Adrenal gland (tissue), 12 donors: ENCODE data around the gene WFS1. TPM values are rescaled to one million over a fixed set of nuclear protein-coding genes. Genes with fewer than 3 reads are reported as not detected.

Experiments
- DNase-seq, 7 donors: peaks; one replicate each; pipeline ENCODE4 v3.0.0-alpha.2; 2019 to 2020
- H3K27ac ChIP-seq, 5 donors: fragments of 200-600 bp; sonication (generic) in 4 of 5; 1 replicate in 3 of 5; 2 replicates in 2 of 5; pipeline versions ENCODE4 v1.5.1 to v1.8.0; 2016 to 2020; ENCODE audit warnings: mild to moderate bottlenecking in 1 of 5
- H3K27me3 ChIP-seq: fragments of 200-600 bp; 2 replicates; pipeline ENCODE4 v1.8.0; 2021
- H3K36me3 ChIP-seq, 2 donors: fragments of 200-600 bp; replicated peaks in 1 of 2; 1 replicate in 1 of 2; 2 replicates in 1 of 2; pipeline versions ENCODE4 v1.5.1 to v1.8.0; 2018 to 2022
- H3K4me1 ChIP-seq, 2 donors: fragments of 200-600 bp; replicated peaks in 1 of 2; 1 replicate in 1 of 2; 2 replicates in 1 of 2; pipeline versions ENCODE4 v1.5.1 to v1.8.0; 2018 to 2021
- H3K4me3 ChIP-seq, 4 donors: fragments of 200-600 bp; sonication (generic) in 3 of 4; one replicate each; pipeline ENCODE4 v1.5.1; 2016 to 2018
- H3K9me3 ChIP-seq, 3 donors: fragments of 200-600 bp; sonication (generic) in 1 of 3; replicated peaks in 1 of 3; 1 replicate in 2 of 3; 2 replicates in 1 of 3; pipeline versions ENCODE4 v1.5.1 to v1.8.0; 2016 to 2021
- POLR2A ChIP-seq, 2 donors: fragments of 450-650 bp; IDR thresholded peaks; one replicate each; pipeline ENCODE4 v1.6.1; 2017; ENCODE audit warnings: antibody characterized with exemption in 2 of 2, mild to moderate bottlenecking in 2 of 2, moderate library complexity in 1 of 2
- WGBS, 4 donors: extraction: QIAGEN DNeasy Blood & Tissue Kit in 2 of 4; methylation state at CpG; one replicate each; pipeline versions ENCODE4 v1.1.5 to v1.1.7; 2013 to 2017; 5-methylcytosine and 5-hydroxymethylcytosine counted together
- intact Hi-C, 2 donors: fragments of 100-400 bp; cut with DNase I; formaldehyde crosslinking; loops; one replicate each; pipeline versions ENCODE4 v1.14.1 to v1.15.0; 2022 to 2023
- polyA plus RNA-seq, 3 donors: library from polyadenylated mRNA; stranded (reverse); fragments of 200-250 nt in 2 of 3; fragments of 350-450 nt in 1 of 3; fragmentation: Illumina TruSeq in 1 of 3; extraction: RNeasy Lipid Tissue Mini Kit (QIAGEN cat#74804) in 1 of 3; gene quantifications; one replicate each; pipeline ENCODE4 v1.2.3, GENCODE V29; 2013 to 2014
- total RNA-seq, 9 donors: library from RNA; depleted of rRNA in 4 of 9; stranded (reverse); fragments of >200 nt in 4 of 9; fragments of 120-200 nt in 1 of 9; fragmentation: NEBNext Ultra II Directional in 1 of 9; extraction: Animal tissue kit (Norgen Biotek cat#: 25700) in 1 of 9; gene quantifications; one replicate each; pipeline versions ENCODE4 v1.1.0 to v1.2.4, GENCODE V29; 2013 to 2023
- TF ChIP-seq, protein P1 (sequence below), 6 experiments: fragments of 450-650 bp in 4 of 6; fragments of 200-600 bp in 2 of 6; sonication (generic) in 1 of 6; IDR thresholded peaks; 1 replicate in 5 of 6; 2 replicates in 1 of 6; pipeline versions ENCODE4 v1.5.1 to v1.8.0; 2016 to 2021; ENCODE audit warnings: antibody characterized with exemption in 6 of 6, mild to moderate bottlenecking in 2 of 6, moderate library complexity in 1 of 6
- donor health status: healthy with polysubstance abuse.
- donor health status: Bipolar disorder and iron deficiency.
- donor health status: DM: yes; HTN: yes; CAD: no.
- donor health status: DM: no; HTN: no; CAD: no.
- donor health status: DM: no; HTN: no; CAD: no.
- donor health status: DM: yes; HTN: yes; CAD: no.

Gene WFS1
- total and polyA plus RNA-seq, 12 donors, result 20.8 to 64.4 (median 33.1) TPM

DNA sequence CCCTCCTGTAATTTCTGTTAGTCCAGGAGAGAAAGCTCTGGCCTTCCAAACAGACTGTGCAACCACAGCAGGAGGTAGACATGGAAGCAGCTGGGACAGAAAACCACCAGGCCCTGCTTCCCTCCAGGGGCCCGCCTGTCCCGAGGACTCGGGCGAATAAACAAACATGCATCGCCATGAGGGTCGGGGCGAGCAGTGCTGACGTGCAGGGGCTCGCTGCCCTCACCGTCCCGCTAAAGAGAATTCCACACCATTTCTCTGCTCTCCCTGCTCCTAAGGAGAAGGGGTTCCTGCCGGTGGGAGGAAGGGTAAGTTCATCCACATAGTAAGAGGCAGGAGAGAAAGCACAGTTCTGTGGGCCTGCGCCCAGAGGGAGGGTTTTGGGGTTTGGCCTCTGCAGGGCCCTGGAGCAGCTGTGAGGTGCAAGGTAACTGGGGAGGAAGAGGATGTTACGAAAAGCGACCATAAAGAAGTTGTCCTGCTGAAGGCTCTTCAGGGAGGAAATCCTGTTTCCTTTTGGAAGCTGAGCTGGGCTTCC, 54.9 kb downstream of the WFS1 start:
- Histone ChIP-seq H3K4me3 (no peak overlapping the region), H3K27ac (peak overlapping the region in 1 of 5 donors; percentile 73), H3K27me3 (no peaks in the 10 kb centered on the region), H3K4me1 (no peaks in the 10 kb centered on the region), H3K9me3 (no peaks in the 10 kb centered on the region), H3K36me3 (no peaks in the 10 kb centered on the region)
- intact Hi-C loops, result loop anchor here in 1 of 2 donors (10.0 kb wide), 1 partner anchor 330 kb away; no protein-coding TSS in a partner anchor
- DNase-seq, result no peak
- TF ChIP-seq, protein P1, sequence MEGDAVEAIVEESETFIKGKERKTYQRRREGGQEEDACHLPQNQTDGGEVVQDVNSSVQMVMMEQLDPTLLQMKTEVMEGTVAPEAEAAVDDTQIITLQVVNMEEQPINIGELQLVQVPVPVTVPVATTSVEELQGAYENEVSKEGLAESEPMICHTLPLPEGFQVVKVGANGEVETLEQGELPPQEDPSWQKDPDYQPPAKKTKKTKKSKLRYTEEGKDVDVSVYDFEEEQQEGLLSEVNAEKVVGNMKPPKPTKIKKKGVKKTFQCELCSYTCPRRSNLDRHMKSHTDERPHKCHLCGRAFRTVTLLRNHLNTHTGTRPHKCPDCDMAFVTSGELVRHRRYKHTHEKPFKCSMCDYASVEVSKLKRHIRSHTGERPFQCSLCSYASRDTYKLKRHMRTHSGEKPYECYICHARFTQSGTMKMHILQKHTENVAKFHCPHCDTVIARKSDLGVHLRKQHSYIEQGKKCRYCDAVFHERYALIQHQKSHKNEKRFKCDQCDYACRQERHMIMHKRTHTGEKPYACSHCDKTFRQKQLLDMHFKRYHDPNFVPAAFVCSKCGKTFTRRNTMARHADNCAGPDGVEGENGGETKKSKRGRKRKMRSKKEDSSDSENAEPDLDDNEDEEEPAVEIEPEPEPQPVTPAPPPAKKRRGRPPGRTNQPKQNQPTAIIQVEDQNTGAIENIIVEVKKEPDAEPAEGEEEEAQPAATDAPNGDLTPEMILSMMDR (IDR thresholded peaks at IDR 0.05), result no peak
- TF ChIP-seq POLR2A (IDR thresholded peaks at IDR 0.05), result no peak
- WGBS, 4 donors, result 50 to 67% (median 55%) methylated on average over 15 of the region's 15 CpGs

DNA sequence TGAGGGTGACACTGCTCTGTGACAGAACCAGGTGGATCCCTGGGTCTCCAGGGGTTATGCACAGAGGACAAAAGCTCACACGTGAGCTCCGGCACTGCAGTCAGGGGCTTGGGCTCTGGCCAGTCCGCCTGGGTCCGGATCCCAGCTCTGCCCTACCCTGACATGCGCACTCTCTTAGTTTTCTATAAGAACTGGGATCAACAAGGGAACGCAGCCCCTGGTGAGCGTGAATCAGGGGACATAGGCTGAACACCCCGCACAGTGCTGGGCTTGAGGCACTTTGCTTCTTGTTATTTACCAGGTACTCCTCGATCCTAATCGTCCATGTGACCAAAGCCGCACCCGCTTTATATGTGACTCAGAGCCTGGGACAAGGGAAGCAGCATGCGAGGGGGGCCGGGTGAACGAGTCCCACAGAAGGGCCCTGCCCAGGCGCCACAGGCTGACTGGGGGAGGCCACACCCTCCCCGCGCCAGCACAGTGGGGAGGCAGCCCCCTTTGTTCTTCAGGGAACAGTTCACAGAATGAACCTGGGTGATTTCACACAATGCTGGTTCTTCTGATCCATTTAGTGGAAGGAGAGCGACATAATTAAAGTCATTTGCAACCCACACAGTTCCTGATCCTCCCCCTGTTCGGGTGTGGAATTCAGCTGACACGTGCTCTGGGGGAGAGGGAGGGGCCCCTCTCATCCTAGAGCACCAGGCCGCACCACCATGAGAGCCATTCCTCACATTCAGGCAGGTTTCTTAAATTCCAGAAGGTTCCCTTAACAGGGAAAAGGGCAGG, 55.5 kb downstream of the WFS1 start:
- Histone ChIP-seq H3K27ac (peak overlapping the region in 2 of 5 donors; percentile 26 to 69), H3K36me3 (no peaks in the 10 kb centered on the region), H3K27me3 (no peaks in the 10 kb centered on the region), H3K9me3 (no peaks in the 10 kb centered on the region), H3K4me3 (no peak overlapping the region), H3K4me1 (no peaks in the 10 kb centered on the region)
- WGBS, 4 donors, result 56 to 62% (median 58%) methylated on average over 20 to 22 of the region's 22 CpGs
- DNase-seq, result peak in 3 of 7 donors; percentile 23 to 67 (median 47)
- TF ChIP-seq, protein P1 (IDR thresholded peaks at IDR 0.05), result no peak
- no peak for TF ChIP-seq POLR2A (IDR thresholded peaks at IDR 0.05)
- intact Hi-C loops, result loop anchor here (5.0 to 10.0 kb wide), 2 partner anchors 73 to 330 kb away; no protein-coding TSS in a partner anchor

- H3K4me1 ChIP-seq, result no peaks in the 10 kb centered on the region
- peak overlapping the region in 2 of 5 donors; percentile 26 to 69 for H3K27ac ChIP-seq
- H3K9me3 ChIP-seq, result no peaks in the 10 kb centered on the region
- no peaks in the 10 kb centered on the region for H3K36me3 ChIP-seq
- DNase-seq, result no peak
- intact Hi-C loops, result loop anchor here (2.0 to 10.0 kb wide), 3 partner anchors 74 to 331 kb away; no protein-coding TSS in a partner anchor
- H3K27me3 ChIP-seq, result no peaks in the 10 kb centered on the region
- TF ChIP-seq, protein P1 (IDR thresholded peaks at IDR 0.05), result no peak
- H3K4me3 ChIP-seq, result no peak overlapping the region
- 83 to 93% (median 85%) methylated on average over 13 to 14 of the region's 14 CpGs for WGBS, 4 donors
These were observed 56.2 kb downstream of the WFS1 start for GRCh38 chr4:6325788-6326290.

- H3K9me3 ChIP-seq, result no peaks in the 10 kb centered on the region
- intact Hi-C loops, result loop anchor here (2.0 to 10.0 kb wide), 3 partner anchors 74 to 332 kb away; no protein-coding TSS in a partner anchor
- TF ChIP-seq POLR2A (IDR thresholded peaks at IDR 0.05), result no peak
- TF ChIP-seq, protein P1 (IDR thresholded peaks at IDR 0.05), result no peak
- H3K27ac ChIP-seq, result no peak overlapping the region
- H3K27me3 ChIP-seq, result no peaks in the 10 kb centered on the region
- H3K4me3 ChIP-seq, result no peak overlapping the region
- no peaks in the 10 kb centered on the region for H3K4me1 ChIP-seq
- WGBS, 4 donors, result 83 to 89% (median 85%) methylated on average over 21 to 28 of the region's 28 CpGs
- no peaks in the 10 kb centered on the region for H3K36me3 ChIP-seq
- no peak for DNase-seq
These were observed 56.8 kb downstream of the WFS1 start for GRCh38 chr4:6326312-6327060.
